ENCODE data around the gene FAM118B. TPM values are rescaled to one million over a fixed set of nuclear protein-coding genes. Genes with fewer than 3 reads are reported as not detected.

The FAM118B gene
- total and polyA plus RNA-seq, 4 donors = 25.8 to 40.4 (median 33.7) TPM

GRCh38 chr11:126257764-126258163 is 46.2 kb downstream of the FAM118B start:
- no peaks in the 10 kb centered on the region for H3K27me3 ChIP-seq (ENCODE audit: control insufficient read depth, insufficient read depth, low read length)
- H3K4me3 ChIP-seq (ENCODE audit: low read depth, low read length) = no peak overlapping the region
- peaks cover 13% of the 10 kb centered on the region for H3K36me3 ChIP-seq (ENCODE audit: control insufficient read depth, insufficient read depth, low read length)
- no peak overlapping the region for H3K27ac ChIP-seq (ENCODE audit: low read depth, low read length)
- H3K4me1 ChIP-seq (ENCODE audit: control insufficient read depth, insufficient read depth, low read length) = no peaks in the 10 kb centered on the region
- H3K9me3 ChIP-seq (ENCODE audit: control insufficient read depth, insufficient read depth, low read length) = no peaks in the 10 kb centered on the region
- no peak for DNase-seq (ENCODE audit: low read depth in 4 of 6, low spot score in 6 of 6)
- no CpG with 5 or more reads among the region's 2 CpGs for WGBS (ENCODE audit: insufficient coverage)

- no peak for DNase-seq (ENCODE audit: low read depth in 4 of 6, low spot score in 6 of 6)
These were observed 50.6 kb downstream of the FAM118B start for GRCh38 chr11:126262216-126262615.

GRCh38 chr11:126263489-126263888 is 51.9 kb downstream of the FAM118B start:
- Histone ChIP-seq H3K27me3 (ENCODE audit: control insufficient read depth, insufficient read depth, low read length) (no peaks in the 10 kb centered on the region), H3K27ac (ENCODE audit: low read depth, low read length) (no peak overlapping the region), H3K9me3 (ENCODE audit: control insufficient read depth, insufficient read depth, low read length) (no peaks in the 10 kb centered on the region), H3K4me1 (ENCODE audit: control insufficient read depth, insufficient read depth, low read length) (peaks cover 4% of the 10 kb centered on the region), H3K4me3 (ENCODE audit: low read depth, low read length) (no peak overlapping the region), H3K36me3 (ENCODE audit: control insufficient read depth, insufficient read depth, low read length) (peaks cover 48% of the 10 kb centered on the region)
- WGBS (ENCODE audit: insufficient coverage) = 66% methylated on average over 3 of the region's 6 CpGs
- no peak for DNase-seq (ENCODE audit: low read depth in 4 of 6, low spot score in 6 of 6)

More at GRCh38 chr11:126262216-126262615, 50.6 kb downstream of the FAM118B start:
- Histone ChIP-seq H3K27ac (ENCODE audit: low read depth, low read length) (no peak overlapping the region), H3K9me3 (ENCODE audit: control insufficient read depth, insufficient read depth, low read length) (no peaks in the 10 kb centered on the region), H3K4me3 (ENCODE audit: low read depth, low read length) (no peak overlapping the region), H3K27me3 (ENCODE audit: control insufficient read depth, insufficient read depth, low read length) (no peaks in the 10 kb centered on the region), H3K36me3 (ENCODE audit: control insufficient read depth, insufficient read depth, low read length) (peaks cover 48% of the 10 kb centered on the region), H3K4me1 (ENCODE audit: control insufficient read depth, insufficient read depth, low read length) (no peaks in the 10 kb centered on the region)
- WGBS (ENCODE audit: insufficient coverage) = 95% methylated on average over 3 of the region's 6 CpGs

- H3K27me3 ChIP-seq (ENCODE audit: control insufficient read depth, insufficient read depth, low read length) = no peaks in the 10 kb centered on the region
- H3K4me3 ChIP-seq (ENCODE audit: low read depth, low read length) = no peak overlapping the region
- WGBS (ENCODE audit: insufficient coverage) = 98% methylated on average over 5 of the region's 8 CpGs
- H3K4me1 ChIP-seq (ENCODE audit: control insufficient read depth, insufficient read depth, low read length) = peaks cover 12% of the 10 kb centered on the region
- H3K36me3 ChIP-seq (ENCODE audit: control insufficient read depth, insufficient read depth, low read length) = peaks cover 48% of the 10 kb centered on the region
- DNase-seq (ENCODE audit: low read depth in 4 of 6, low spot score in 6 of 6) = no peak
- H3K27ac ChIP-seq (ENCODE audit: low read depth, low read length) = no peak overlapping the region
- no peaks in the 10 kb centered on the region for H3K9me3 ChIP-seq (ENCODE audit: control insufficient read depth, insufficient read depth, low read length)
These were observed 54.2 kb downstream of the FAM118B start for GRCh38 chr11:126265811-126266210.

GRCh38 chr11:126267650-126268049 is 56.1 kb downstream of the FAM118B start:
- Histone ChIP-seq H3K9me3 (ENCODE audit: control insufficient read depth, insufficient read depth, low read length) (no peaks in the 10 kb centered on the region), H3K27me3 (ENCODE audit: control insufficient read depth, insufficient read depth, low read length) (no peaks in the 10 kb centered on the region), H3K36me3 (ENCODE audit: control insufficient read depth, insufficient read depth, low read length) (peaks cover 51% of the 10 kb centered on the region), H3K4me3 (ENCODE audit: low read depth, low read length) (peak overlapping the region; percentile 98), H3K27ac (ENCODE audit: low read depth, low read length) (no peak overlapping the region), H3K4me1 (ENCODE audit: control insufficient read depth, insufficient read depth, low read length) (peaks cover 12% of the 10 kb centered on the region)
- no peak for DNase-seq (ENCODE audit: low read depth in 4 of 6, low spot score in 6 of 6)
- 89% methylated on average over 4 of the region's 6 CpGs for WGBS (ENCODE audit: insufficient coverage)

GRCh38 chr11:126268361-126268707 is 56.8 kb downstream of the FAM118B start:
- WGBS (ENCODE audit: insufficient coverage) = under 1% methylated on average over 22 of the region's 23 CpGs
- Histone ChIP-seq H3K36me3 (ENCODE audit: control insufficient read depth, insufficient read depth, low read length) (peaks cover 52% of the 10 kb centered on the region), H3K4me3 (ENCODE audit: low read depth, low read length) (peak overlapping the region; percentile 98), H3K27ac (ENCODE audit: low read depth, low read length) (peak overlapping the region; percentile 84), H3K4me1 (ENCODE audit: control insufficient read depth, insufficient read depth, low read length) (peaks cover 12% of the 10 kb centered on the region), H3K9me3 (ENCODE audit: control insufficient read depth, insufficient read depth, low read length) (no peaks in the 10 kb centered on the region), H3K27me3 (ENCODE audit: control insufficient read depth, insufficient read depth, low read length) (no peaks in the 10 kb centered on the region)
- no peak for DNase-seq (ENCODE audit: low read depth in 4 of 6, low spot score in 6 of 6)

- H3K4me3 ChIP-seq (ENCODE audit: low read depth, low read length) = peak within 1 kb of the TSS; percentile 98
- H3K4me1 ChIP-seq (ENCODE audit: control insufficient read depth, insufficient read depth, low read length) = peaks cover 12% of the 10 kb centered on the region
- H3K36me3 ChIP-seq (ENCODE audit: control insufficient read depth, insufficient read depth, low read length) = peaks cover 49% of the 10 kb centered on the region
- under 1% methylated on average over 63 of the region's 64 CpGs for WGBS (ENCODE audit: insufficient coverage)
- peak within 1 kb of the TSS; percentile 90 for H3K27ac ChIP-seq (ENCODE audit: low read depth, low read length)
- peak; percentile 90 to 99 (median 96) for DNase-seq (ENCODE audit: low read depth in 4 of 6, low spot score in 6 of 6)
- H3K9me3 ChIP-seq (ENCODE audit: control insufficient read depth, insufficient read depth, low read length) = no peaks in the 10 kb centered on the region
- no peaks in the 10 kb centered on the region for H3K27me3 ChIP-seq (ENCODE audit: control insufficient read depth, insufficient read depth, low read length)
These were observed 57.4 kb downstream of the FAM118B start, which contains the start of the genes FOXRED1 and SRPRA for GRCh38 chr11:126268708-126269579. FOXRED1 (plus strand) TSS chr11:126269154; CDS start chr11:126269207, 53 bp downstream. SRPRA (minus strand) TSS chr11:126268895; CDS start chr11:126268804, 91 bp downstream.

- H3K4me1 ChIP-seq (ENCODE audit: control insufficient read depth, insufficient read depth, low read length) = peaks cover 13% of the 10 kb centered on the region
- peaks cover 47% of the 10 kb centered on the region for H3K36me3 ChIP-seq (ENCODE audit: control insufficient read depth, insufficient read depth, low read length)
- DNase-seq (ENCODE audit: low read depth in 4 of 6, low spot score in 6 of 6) = no peak
- no peak overlapping the region for H3K4me3 ChIP-seq (ENCODE audit: low read depth, low read length)
- H3K27me3 ChIP-seq (ENCODE audit: control insufficient read depth, insufficient read depth, low read length) = no peaks in the 10 kb centered on the region
- WGBS (ENCODE audit: insufficient coverage) = 100% methylated on average over 10 of the region's 11 CpGs
- H3K9me3 ChIP-seq (ENCODE audit: control insufficient read depth, insufficient read depth, low read length) = no peaks in the 10 kb centered on the region
- no peak overlapping the region for H3K27ac ChIP-seq (ENCODE audit: low read depth, low read length)
These were observed 65.7 kb downstream of the FAM118B start for GRCh38 chr11:126277322-126277721.

- 85% methylated on average over 4 of the region's 4 CpGs for WGBS (ENCODE audit: insufficient coverage)
- Histone ChIP-seq H3K4me1 (ENCODE audit: control insufficient read depth, insufficient read depth, low read length) (peaks cover 18% of the 10 kb centered on the region), H3K27ac (ENCODE audit: low read depth, low read length) (no peak overlapping the region), H3K27me3 (ENCODE audit: control insufficient read depth, insufficient read depth, low read length) (no peaks in the 10 kb centered on the region), H3K36me3 (ENCODE audit: control insufficient read depth, insufficient read depth, low read length) (peaks cover 43% of the 10 kb centered on the region), H3K9me3 (ENCODE audit: control insufficient read depth, insufficient read depth, low read length) (no peaks in the 10 kb centered on the region), H3K4me3 (ENCODE audit: low read depth, low read length) (no peak overlapping the region)
- no peak for DNase-seq (ENCODE audit: low read depth in 4 of 6, low spot score in 6 of 6)
These were observed 66.2 kb downstream of the FAM118B start for GRCh38 chr11:126277780-126278179.

- H3K27ac ChIP-seq (ENCODE audit: low read depth, low read length) = no peak overlapping the region
- 89% methylated on average over 8 of the region's 8 CpGs for WGBS (ENCODE audit: insufficient coverage)
- peaks cover 31% of the 10 kb centered on the region for H3K36me3 ChIP-seq (ENCODE audit: control insufficient read depth, insufficient read depth, low read length)
- peaks cover 27% of the 10 kb centered on the region for H3K4me1 ChIP-seq (ENCODE audit: control insufficient read depth, insufficient read depth, low read length)
- no peak overlapping the region for H3K4me3 ChIP-seq (ENCODE audit: low read depth, low read length)
- no peaks in the 10 kb centered on the region for H3K27me3 ChIP-seq (ENCODE audit: control insufficient read depth, insufficient read depth, low read length)
- H3K9me3 ChIP-seq (ENCODE audit: control insufficient read depth, insufficient read depth, low read length) = no peaks in the 10 kb centered on the region
- DNase-seq (ENCODE audit: low read depth in 4 of 6, low spot score in 6 of 6) = no peak
These were observed 67.6 kb downstream of the FAM118B start for GRCh38 chr11:126279191-126279590.

Data from spinal cord (tissue), 10 donors.